Measurements from ENCODE around the gene GLI3.

- TF ChIP-seq TAF1 (IDR thresholded peaks at IDR 0.05; ENCODE audit: borderline replicate concordance, low read depth, low read length) (no peak), POLR2A (IDR thresholded peaks at IDR 0.05; ENCODE audit: low read depth, low read length) (no peak)
Observed at GRCh38 chr7:41912426-41912825, 324.6 kb downstream of the GLI3 start.

All from GM12892 (cell line).